D721Med (cell line): Measurements from ENCODE around the gene NFKBIL1.

Source experiments
- DNase-seq: peaks from one replicate; pipeline ENCODE4 v3.0.0; 2011; ENCODE audit warnings: low spot score; ENCODE audit not compliant: insufficient read length
- FAIRE-seq: peaks from 2 replicates; lab custom pipeline; 2011; peaks lifted over from hg19 to GRCh38; lab: Jason Lieb, UNC
- TF ChIP-seq, protein P1 (sequence below): IDR thresholded peaks from 2 replicates; pipeline ENCODE4 v1.5.1; 2012; ENCODE audit warnings: mild to moderate bottlenecking, control low read depth; ENCODE audit not compliant: insufficient read depth; ENCODE audit errors: missing control alignments

The NFKBIL1 gene

DNA sequence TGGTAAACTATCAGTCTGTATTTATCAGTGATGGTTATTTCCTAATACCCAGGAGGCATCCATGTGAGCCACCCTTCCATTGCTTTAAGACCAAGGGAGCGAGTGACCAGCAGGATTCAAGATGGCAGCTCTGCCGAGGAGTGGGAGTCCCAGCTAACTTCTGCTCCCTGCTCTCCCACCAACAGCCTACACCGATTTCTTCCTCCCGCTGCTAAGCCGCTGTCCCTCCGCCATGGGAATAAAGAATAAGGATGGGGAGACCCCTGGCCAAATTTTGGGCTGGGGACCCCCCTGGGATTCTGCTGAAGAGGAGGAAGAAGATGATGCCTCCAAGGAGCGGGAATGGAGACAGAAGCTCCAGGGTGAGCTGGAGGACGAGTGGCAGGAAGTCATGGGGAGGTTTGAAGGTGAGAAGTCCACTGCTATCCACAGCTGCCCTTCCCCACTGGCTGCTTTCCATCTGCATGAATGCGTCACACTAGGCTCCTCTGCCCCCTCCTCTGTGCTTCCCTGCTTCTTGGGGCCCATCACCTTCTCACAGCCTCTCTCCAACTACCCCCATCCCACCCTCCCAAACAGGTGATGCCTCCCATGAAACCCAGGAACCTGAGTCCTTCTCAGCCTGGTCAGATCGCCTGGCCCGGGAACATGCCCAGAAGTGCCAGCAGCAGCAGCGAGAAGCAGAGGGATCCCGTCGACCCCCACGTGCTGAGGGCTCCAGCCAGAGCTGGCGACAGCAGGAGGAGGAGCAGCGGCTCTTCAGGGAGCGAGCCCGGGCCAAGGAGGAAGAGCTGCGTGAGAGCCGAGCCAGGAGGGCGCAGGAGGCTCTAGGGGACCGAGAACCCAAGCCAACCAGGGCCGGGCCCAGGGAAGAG is 10.3 kb downstream of the NFKBIL1 start:
- FAIRE-seq (no peak), DNase-seq (no peak)
- TF ChIP-seq, protein P1, sequence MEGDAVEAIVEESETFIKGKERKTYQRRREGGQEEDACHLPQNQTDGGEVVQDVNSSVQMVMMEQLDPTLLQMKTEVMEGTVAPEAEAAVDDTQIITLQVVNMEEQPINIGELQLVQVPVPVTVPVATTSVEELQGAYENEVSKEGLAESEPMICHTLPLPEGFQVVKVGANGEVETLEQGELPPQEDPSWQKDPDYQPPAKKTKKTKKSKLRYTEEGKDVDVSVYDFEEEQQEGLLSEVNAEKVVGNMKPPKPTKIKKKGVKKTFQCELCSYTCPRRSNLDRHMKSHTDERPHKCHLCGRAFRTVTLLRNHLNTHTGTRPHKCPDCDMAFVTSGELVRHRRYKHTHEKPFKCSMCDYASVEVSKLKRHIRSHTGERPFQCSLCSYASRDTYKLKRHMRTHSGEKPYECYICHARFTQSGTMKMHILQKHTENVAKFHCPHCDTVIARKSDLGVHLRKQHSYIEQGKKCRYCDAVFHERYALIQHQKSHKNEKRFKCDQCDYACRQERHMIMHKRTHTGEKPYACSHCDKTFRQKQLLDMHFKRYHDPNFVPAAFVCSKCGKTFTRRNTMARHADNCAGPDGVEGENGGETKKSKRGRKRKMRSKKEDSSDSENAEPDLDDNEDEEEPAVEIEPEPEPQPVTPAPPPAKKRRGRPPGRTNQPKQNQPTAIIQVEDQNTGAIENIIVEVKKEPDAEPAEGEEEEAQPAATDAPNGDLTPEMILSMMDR = no peak

GRCh38 chr6:31558318-31558625 is 10.9 kb downstream of the NFKBIL1 start:
- FAIRE-seq = no peak
- TF ChIP-seq, protein P1 = no peak
- DNase-seq = no peak

- TF ChIP-seq, protein P1 = no peak
- DNase-seq (no peak), FAIRE-seq (no peak)
Observed at GRCh38 chr6:31558631-31559500, 11.5 kb downstream of the NFKBIL1 start.

- TF ChIP-seq, protein P1 = no peak
- DNase-seq (no peak), FAIRE-seq (no peak)
Observed at GRCh38 chr6:31559606-31559957, 12.2 kb downstream of the NFKBIL1 start.

DNA sequence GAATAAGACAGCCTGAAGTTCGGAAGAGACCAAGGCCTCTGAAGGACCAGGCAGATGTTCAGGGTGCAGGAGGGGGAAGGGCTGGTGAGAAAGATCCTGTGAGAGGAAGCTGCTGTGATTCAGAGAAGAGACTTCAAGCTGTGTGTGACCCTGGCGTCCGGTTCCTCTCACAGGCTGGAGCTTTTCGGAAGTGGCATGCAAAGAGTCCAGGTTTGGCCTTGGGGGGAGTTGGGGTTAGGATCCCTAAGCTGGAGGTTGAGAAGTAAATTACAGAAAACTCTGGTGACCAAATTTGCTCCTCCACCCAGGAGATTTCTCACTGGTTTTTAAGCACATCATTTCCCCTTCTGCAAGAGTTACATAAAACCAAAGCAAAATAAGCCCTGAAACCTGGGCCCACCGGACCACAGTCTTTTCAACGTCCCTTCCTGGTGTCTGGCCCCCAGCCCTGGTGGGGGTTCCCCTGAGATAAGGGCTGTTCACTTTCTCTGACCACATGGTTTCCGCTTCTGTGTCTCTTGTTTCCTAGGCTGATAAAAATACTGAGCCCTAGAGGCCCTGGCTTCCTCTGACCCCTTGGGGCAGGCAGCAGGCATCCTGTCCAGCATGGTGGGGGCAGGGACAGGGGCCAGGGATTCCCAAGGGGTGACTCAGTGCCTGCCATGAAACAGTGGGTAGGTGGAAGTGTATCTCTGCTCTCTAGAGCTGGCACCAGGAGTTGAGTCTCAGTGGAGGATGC is 12.7 kb downstream of the NFKBIL1 start:
- FAIRE-seq (no peak), DNase-seq (no peak)
- TF ChIP-seq, protein P1 = no peak

DNA sequence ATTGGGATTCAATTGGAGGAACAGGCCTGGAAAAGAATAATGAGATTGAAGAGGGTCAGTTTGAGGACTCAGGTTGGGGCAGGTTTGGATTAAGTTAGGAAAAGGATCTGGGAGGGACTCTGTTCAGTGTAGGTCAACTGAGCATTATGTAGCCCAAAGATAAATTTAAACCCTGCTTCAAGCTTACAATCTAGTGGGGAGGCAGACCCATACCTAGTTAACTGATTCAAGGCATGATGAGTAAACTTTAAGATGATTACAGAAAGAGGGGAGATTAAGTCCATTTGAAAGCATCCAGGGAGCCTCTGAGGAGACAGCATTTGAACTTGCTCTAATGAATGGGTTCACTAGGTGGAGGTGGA is 13.3 kb downstream of the NFKBIL1 start:
- TF ChIP-seq, protein P1 = no peak
- DNase-seq (no peak), FAIRE-seq (no peak)
